Endodermal cell (in vitro differentiated cells): ENCODE measurements around the gene VPS4B. TPM values are rescaled to one million over a fixed set of nuclear protein-coding genes. Genes with fewer than 3 reads are reported as not detected.

ENCODE experiments used
- DNase-seq: peaks from one replicate; pipeline ENCODE4 v3.0.0-alpha.2; 2017
- H3K27ac ChIP-seq: 2 replicates; pipeline ENCODE4 v1.5.1; 2013; ENCODE audit warnings: mild to moderate bottlenecking, low read depth, low read length, moderate library complexity
- H3K27me3 ChIP-seq: 2 replicates; pipeline ENCODE4 v1.6.1; 2013; ENCODE audit warnings: mild to moderate bottlenecking, low read length, moderate library complexity; ENCODE audit not compliant: insufficient read depth, control insufficient read depth, poor library complexity, severe bottlenecking
- H3K36me3 ChIP-seq: 2 replicates; pipeline ENCODE4 v1.7.0; 2013; ENCODE audit warnings: mild to moderate bottlenecking, low read length, moderate library complexity; ENCODE audit not compliant: control insufficient read depth, insufficient read depth
- H3K4me1 ChIP-seq: one replicate; pipeline ENCODE4 v1.7.0; 2013; ENCODE audit warnings: low read length; ENCODE audit not compliant: control insufficient read depth, insufficient read depth
- H3K4me3 ChIP-seq: 2 replicates; pipeline ENCODE4 v1.5.1; 2013; ENCODE audit warnings: mild to moderate bottlenecking, low read length, moderate library complexity
- H3K9ac ChIP-seq: 2 replicates; pipeline ENCODE4 v1.6.1; 2013; ENCODE audit warnings: mild to moderate bottlenecking, low read length, moderate library complexity; ENCODE audit not compliant: poor library complexity, severe bottlenecking; ENCODE audit errors: extremely low read depth
- H3K9me3 ChIP-seq: 2 replicates; pipeline ENCODE4 v1.6.1; 2013; ENCODE audit warnings: mild to moderate bottlenecking, low read length, moderate library complexity; ENCODE audit not compliant: control insufficient read depth
- H3K27ac Mint-ChIP-seq: 2 replicates; pipeline ENCODE4 v1.8.0; 2020; ENCODE audit warnings: mixed read lengths
- H3K27me3 Mint-ChIP-seq: 2 replicates; pipeline ENCODE4 v1.8.0; 2021; ENCODE audit warnings: mild to moderate bottlenecking, mixed read lengths; ENCODE audit not compliant: insufficient read depth
- H3K36me3 Mint-ChIP-seq: 2 replicates; pipeline ENCODE4 v1.8.0; 2020; ENCODE audit warnings: low read depth, mixed read lengths
- H3K4me1 Mint-ChIP-seq: 2 replicates; pipeline ENCODE4 v1.8.0; 2020; ENCODE audit warnings: mixed read lengths
- H3K4me3 Mint-ChIP-seq: 2 replicates; pipeline ENCODE4 v1.8.0; 2020; ENCODE audit warnings: mild to moderate bottlenecking, moderate library complexity, mixed read lengths
- H3K9me3 Mint-ChIP-seq: 2 replicates; pipeline ENCODE4 v1.8.0; 2020; ENCODE audit warnings: mild to moderate bottlenecking, mixed read lengths
- WGBS, 2 experiments: methylation state at CpG; one replicate each; pipeline versions ENCODE4 v1.1.5 to v1.1.7; 2013; ENCODE audit warnings: missing lambda C conversion rate in 2 of 2, mixed read lengths in 1 of 2; ENCODE audit not compliant: insufficient coverage in 1 of 2, insufficient read length in 1 of 2; 5-methylcytosine and 5-hydroxymethylcytosine counted together
- total RNA-seq, 2 donors: library from RNA; stranded (reverse); fragmentation: NEBNext Ultra II Directional in 1 of 2; extraction: Animal tissue kit (Norgen Biotek cat#: 25700) in 1 of 2; gene quantifications; 2 replicates in 1 of 2; 3 replicates in 1 of 2; pipeline ENCODE4 v1.2.1, GENCODE V29; 2021
- TF ChIP-seq, protein P1 (sequence below): fragments of 200-600 bp; sonication (generic); conservative IDR thresholded peaks from 2 replicates; pipeline ENCODE4 v1.5.0; 2021; ENCODE audit warnings: antibody characterized with exemption, mild to moderate bottlenecking

The VPS4B gene
- total RNA-seq, 2 donors from 2014 or later = 44.7 to 46.1 TPM

DNA sequence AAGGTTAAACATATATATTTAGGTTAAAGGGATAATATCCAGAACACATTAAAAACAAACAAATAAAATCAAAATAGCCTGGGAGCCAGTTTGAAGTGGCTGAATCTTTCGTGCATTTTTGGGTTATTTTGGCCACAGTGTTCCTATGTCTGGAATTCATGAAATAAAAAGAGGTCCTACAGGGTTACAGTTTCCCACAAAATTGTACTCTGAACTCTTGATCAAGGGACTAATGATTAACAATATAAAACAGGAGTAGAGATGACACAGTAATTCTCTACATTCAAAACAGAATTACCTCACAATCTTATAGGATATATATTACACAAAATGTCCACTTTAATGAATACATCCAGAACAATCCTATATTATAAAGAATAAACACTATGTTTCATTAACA, 24.9 kb downstream of the VPS4B start:
- H3K27me3 ChIP-seq = no peaks in the 10 kb centered on the region
- WGBS, 2 experiments = 100% methylated on average over 1 of the region's 1 CpG
- H3K4me3 ChIP-seq = no peak overlapping the region
- no peak overlapping the region for H3K27ac ChIP-seq
- Mint-ChIP-seq H3K4me1 (no peaks in the 10 kb centered on the region), H3K4me3 (no peak overlapping the region), H3K36me3 (peaks cover 66% of the 10 kb centered on the region), H3K9me3 (no peaks in the 10 kb centered on the region), H3K27ac (no peak overlapping the region), H3K27me3 (no peaks in the 10 kb centered on the region)
- TF ChIP-seq, protein P1, sequence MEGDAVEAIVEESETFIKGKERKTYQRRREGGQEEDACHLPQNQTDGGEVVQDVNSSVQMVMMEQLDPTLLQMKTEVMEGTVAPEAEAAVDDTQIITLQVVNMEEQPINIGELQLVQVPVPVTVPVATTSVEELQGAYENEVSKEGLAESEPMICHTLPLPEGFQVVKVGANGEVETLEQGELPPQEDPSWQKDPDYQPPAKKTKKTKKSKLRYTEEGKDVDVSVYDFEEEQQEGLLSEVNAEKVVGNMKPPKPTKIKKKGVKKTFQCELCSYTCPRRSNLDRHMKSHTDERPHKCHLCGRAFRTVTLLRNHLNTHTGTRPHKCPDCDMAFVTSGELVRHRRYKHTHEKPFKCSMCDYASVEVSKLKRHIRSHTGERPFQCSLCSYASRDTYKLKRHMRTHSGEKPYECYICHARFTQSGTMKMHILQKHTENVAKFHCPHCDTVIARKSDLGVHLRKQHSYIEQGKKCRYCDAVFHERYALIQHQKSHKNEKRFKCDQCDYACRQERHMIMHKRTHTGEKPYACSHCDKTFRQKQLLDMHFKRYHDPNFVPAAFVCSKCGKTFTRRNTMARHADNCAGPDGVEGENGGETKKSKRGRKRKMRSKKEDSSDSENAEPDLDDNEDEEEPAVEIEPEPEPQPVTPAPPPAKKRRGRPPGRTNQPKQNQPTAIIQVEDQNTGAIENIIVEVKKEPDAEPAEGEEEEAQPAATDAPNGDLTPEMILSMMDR = no peak
- H3K9ac ChIP-seq = no peak overlapping the region
- no peaks in the 10 kb centered on the region for H3K9me3 ChIP-seq
- H3K36me3 ChIP-seq = peaks cover 91% of the 10 kb centered on the region
- H3K4me1 ChIP-seq = no peaks in the 10 kb centered on the region
- no peak for DNase-seq

DNA sequence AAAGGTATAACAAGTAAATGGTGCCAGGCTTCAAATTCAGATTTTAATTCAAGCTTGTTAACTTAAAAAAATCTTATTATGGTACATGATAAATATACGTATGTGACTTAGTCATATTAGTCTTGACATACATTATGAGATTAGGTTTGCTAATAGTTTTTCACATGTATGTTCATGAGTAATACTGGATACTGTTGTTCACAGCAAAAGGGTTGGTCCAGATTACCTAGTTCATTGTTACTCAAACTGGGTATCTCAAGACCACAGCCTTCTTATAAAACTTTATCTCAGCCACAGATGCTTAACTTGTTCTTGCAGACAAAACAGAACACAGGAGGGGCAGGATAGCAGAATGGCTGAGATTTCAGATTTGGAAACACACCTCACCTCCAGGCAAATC, 26.8 kb downstream of the VPS4B start:
- H3K9me3 Mint-ChIP-seq = no peaks in the 10 kb centered on the region
- no peaks in the 10 kb centered on the region for H3K4me1 ChIP-seq
- no peaks in the 10 kb centered on the region for H3K27me3 ChIP-seq
- no peaks in the 10 kb centered on the region for H3K9me3 ChIP-seq
- DNase-seq = no peak
- H3K27me3 Mint-ChIP-seq = no peaks in the 10 kb centered on the region
- no peak overlapping the region for H3K27ac ChIP-seq
- no peak overlapping the region for H3K4me3 ChIP-seq
- 100% methylated on average over 1 of the region's 1 CpG; no CpG with 5 or more reads in 1 of the 2 experiments for WGBS, 2 experiments
- TF ChIP-seq, protein P1 = no peak
- no peak overlapping the region for H3K27ac Mint-ChIP-seq
- no peak overlapping the region for H3K4me3 Mint-ChIP-seq
- no peak overlapping the region for H3K9ac ChIP-seq
- peaks cover 58% of the 10 kb centered on the region for H3K36me3 Mint-ChIP-seq
- peaks cover 87% of the 10 kb centered on the region for H3K36me3 ChIP-seq
- H3K4me1 Mint-ChIP-seq = no peaks in the 10 kb centered on the region

DNA sequence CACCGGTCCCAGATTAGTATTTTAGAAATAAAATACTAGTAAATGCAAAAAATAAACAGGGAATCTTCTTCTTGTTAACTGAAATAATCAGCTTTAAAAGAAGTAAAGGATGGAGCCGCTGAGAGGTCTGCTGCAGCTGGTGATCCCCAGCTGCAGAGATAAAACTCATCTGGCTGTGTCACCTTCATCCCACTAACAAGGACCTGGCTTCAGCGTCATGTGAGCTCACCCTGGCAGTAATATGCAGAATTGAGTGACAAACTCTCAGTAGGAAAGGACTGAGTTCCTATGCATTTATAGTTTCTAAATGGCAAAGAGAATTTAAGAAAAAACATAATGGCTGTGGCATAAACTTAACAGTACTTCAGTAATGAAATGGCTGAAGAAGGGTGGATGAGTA, 27.3 kb downstream of the VPS4B start:
- no peaks in the 10 kb centered on the region for H3K9me3 ChIP-seq
- DNase-seq = no peak
- H3K27me3 ChIP-seq = no peaks in the 10 kb centered on the region
- TF ChIP-seq, protein P1 = no peak
- H3K4me1 ChIP-seq = no peaks in the 10 kb centered on the region
- Mint-ChIP-seq H3K27ac (no peak overlapping the region), H3K9me3 (no peaks in the 10 kb centered on the region), H3K27me3 (no peaks in the 10 kb centered on the region), H3K4me3 (no peak overlapping the region), H3K36me3 (peaks cover 54% of the 10 kb centered on the region), H3K4me1 (no peaks in the 10 kb centered on the region)
- no peak overlapping the region for H3K27ac ChIP-seq
- H3K4me3 ChIP-seq = no peak overlapping the region
- 83 to 92% methylated on average over 1 to 2 of the region's 3 CpGs for WGBS, 2 experiments
- H3K36me3 ChIP-seq = peaks cover 86% of the 10 kb centered on the region
- H3K9ac ChIP-seq = no peak overlapping the region
